Osteoblast (primary cell): Measurements from ENCODE around the gene LAMA1. TPM values are rescaled to one million over a fixed set of nuclear protein-coding genes. Genes with fewer than 3 reads are reported as not detected.

Source experiments
- DNase-seq: peaks from one replicate; pipeline ENCODE4 v3.0.0; 2011; ENCODE audit warnings: low spot score, mixed read lengths; ENCODE audit not compliant: insufficient read length; ENCODE audit errors: missing footprints
- H2AFZ ChIP-seq: 2 replicates; pipeline ENCODE4 v1.6.0; 2011; ENCODE audit warnings: mild to moderate bottlenecking, low read length
- H3K27ac ChIP-seq: 2 replicates; pipeline ENCODE4 v1.5.1; 2011; ENCODE audit warnings: mild to moderate bottlenecking, low read depth, low read length, moderate library complexity
- H3K27me3 ChIP-seq: 2 replicates; pipeline ENCODE4 v1.6.0; 2012; ENCODE audit warnings: mild to moderate bottlenecking, control low read depth, inconsistent platforms, low read length, moderate library complexity; ENCODE audit not compliant: insufficient read depth
- H3K36me3 ChIP-seq: 2 replicates; pipeline ENCODE4 v1.5.1; 2011; ENCODE audit warnings: mild to moderate bottlenecking, low read length, control low read depth, moderate library complexity; ENCODE audit not compliant: insufficient read depth
- H3K4me1 ChIP-seq: 2 replicates; pipeline ENCODE4 v1.5.1; 2011; ENCODE audit warnings: mild to moderate bottlenecking, low read length, control low read depth, moderate library complexity; ENCODE audit not compliant: insufficient read depth
- H3K4me2 ChIP-seq: 2 replicates; pipeline ENCODE4 v1.6.0; 2011; ENCODE audit warnings: mild to moderate bottlenecking, low read length; ENCODE audit not compliant: insufficient read depth
- H3K4me3 ChIP-seq: fragments of 200-600 bp; sonication (generic); 3 replicates; pipeline ENCODE4 v1.5.1; 2012; ENCODE audit warnings: mild to moderate bottlenecking, low read length, inconsistent platforms; ENCODE audit not compliant: insufficient read depth
- H3K79me2 ChIP-seq: 2 replicates; pipeline ENCODE4 v1.6.0; 2012; ENCODE audit warnings: mild to moderate bottlenecking, low read length, control low read depth, inconsistent platforms; ENCODE audit not compliant: insufficient read depth
- H3K9me3 ChIP-seq: 2 replicates; pipeline ENCODE4 v1.5.1; 2011; ENCODE audit warnings: low read depth, low read length, control low read depth
- H4K20me1 ChIP-seq: 2 replicates; pipeline ENCODE4 v1.6.0; 2012; ENCODE audit warnings: mild to moderate bottlenecking, low read length, control low read depth; ENCODE audit not compliant: insufficient read depth
- CTCF ChIP-seq: IDR thresholded peaks from 2 replicates; pipeline ENCODE4 v1.5.1; 2011; ENCODE audit warnings: mild to moderate bottlenecking, low read depth, low read length, moderate library complexity; ENCODE audit errors: extremely low read depth
- total RNA-seq: library from RNA; depleted of rRNA; stranded (reverse); fragments of >200 nt; gene quantifications from 2 replicates; pipeline ENCODE4 v1.2.3, GENCODE V29; 2012

LAMA1 gene
- total RNA-seq, 1 donor, result 8.3 TPM

DNA sequence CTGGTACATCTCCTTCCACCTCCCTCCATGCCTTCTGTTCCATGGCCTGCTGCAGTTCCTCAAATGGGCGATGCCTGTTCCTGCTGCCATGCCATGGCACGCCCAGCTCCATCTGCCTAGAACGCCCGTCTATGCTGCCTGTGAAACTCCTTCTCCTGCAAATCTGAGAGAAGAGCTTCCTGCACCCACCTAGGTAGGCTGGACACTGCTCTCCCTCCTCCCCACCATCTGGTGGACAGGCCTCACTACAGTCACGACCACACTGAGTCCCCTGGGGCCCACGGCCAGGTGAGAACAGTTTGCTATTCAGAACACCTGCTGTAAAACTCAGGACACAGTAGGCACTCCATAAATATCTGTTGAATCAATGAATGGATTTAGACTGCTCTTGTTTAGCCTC is 92.4 kb downstream of the LAMA1 start:
- no peaks in the 10 kb centered on the region for H3K79me2 ChIP-seq
- H3K27ac ChIP-seq, result no peak overlapping the region
- no peaks in the 10 kb centered on the region for H4K20me1 ChIP-seq
- no peaks in the 10 kb centered on the region for H3K27me3 ChIP-seq
- TF ChIP-seq CTCF, result no peak
- no peak overlapping the region for H3K4me3 ChIP-seq
- DNase-seq, result no peak
- no peak overlapping the region for H2AFZ ChIP-seq
- no peaks in the 10 kb centered on the region for H3K36me3 ChIP-seq
- H3K9me3 ChIP-seq, result no peaks in the 10 kb centered on the region
- H3K4me1 ChIP-seq, result no peaks in the 10 kb centered on the region
- no peak overlapping the region for H3K4me2 ChIP-seq

DNA sequence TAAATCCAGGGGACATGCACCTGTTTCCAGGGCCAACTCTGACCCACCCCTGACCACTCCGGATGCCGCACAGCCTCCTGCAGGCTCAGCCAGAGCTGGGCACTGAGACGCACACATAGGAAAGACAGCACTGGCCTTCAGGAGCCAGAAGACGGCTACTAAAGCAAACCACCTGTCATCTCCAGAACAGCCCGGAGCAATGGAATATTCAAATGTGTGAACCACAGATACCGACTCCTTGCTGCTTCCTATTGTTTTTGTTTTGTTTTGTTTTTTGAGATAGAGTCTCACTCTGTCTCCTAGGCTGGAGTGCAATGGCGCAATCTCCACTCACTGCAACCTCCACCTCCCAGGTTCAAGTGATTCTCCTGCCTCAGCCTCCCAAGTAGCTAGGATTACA is 94.0 kb downstream of the LAMA1 start:
- no peaks in the 10 kb centered on the region for H3K9me3 ChIP-seq
- H3K4me2 ChIP-seq, result no peak overlapping the region
- no peaks in the 10 kb centered on the region for H3K4me1 ChIP-seq
- no peaks in the 10 kb centered on the region for H3K27me3 ChIP-seq
- no peak overlapping the region for H3K4me3 ChIP-seq
- H3K36me3 ChIP-seq, result no peaks in the 10 kb centered on the region
- H4K20me1 ChIP-seq, result no peaks in the 10 kb centered on the region
- H2AFZ ChIP-seq, result no peak overlapping the region
- H3K79me2 ChIP-seq, result no peaks in the 10 kb centered on the region
- no peak overlapping the region for H3K27ac ChIP-seq
- TF ChIP-seq CTCF, result no peak
- no peak for DNase-seq

GRCh38 chr18:7023063-7023580 is 94.5 kb downstream of the LAMA1 start:
- H3K27ac ChIP-seq, result no peak overlapping the region
- H3K27me3 ChIP-seq, result no peaks in the 10 kb centered on the region
- no peaks in the 10 kb centered on the region for H3K79me2 ChIP-seq
- no peaks in the 10 kb centered on the region for H3K9me3 ChIP-seq
- no peak overlapping the region for H2AFZ ChIP-seq
- no peak for DNase-seq
- no peaks in the 10 kb centered on the region for H4K20me1 ChIP-seq
- no peaks in the 10 kb centered on the region for H3K36me3 ChIP-seq
- TF ChIP-seq CTCF, result no peak
- no peak overlapping the region for H3K4me3 ChIP-seq
- no peak overlapping the region for H3K4me2 ChIP-seq
- H3K4me1 ChIP-seq, result no peaks in the 10 kb centered on the region

DNA sequence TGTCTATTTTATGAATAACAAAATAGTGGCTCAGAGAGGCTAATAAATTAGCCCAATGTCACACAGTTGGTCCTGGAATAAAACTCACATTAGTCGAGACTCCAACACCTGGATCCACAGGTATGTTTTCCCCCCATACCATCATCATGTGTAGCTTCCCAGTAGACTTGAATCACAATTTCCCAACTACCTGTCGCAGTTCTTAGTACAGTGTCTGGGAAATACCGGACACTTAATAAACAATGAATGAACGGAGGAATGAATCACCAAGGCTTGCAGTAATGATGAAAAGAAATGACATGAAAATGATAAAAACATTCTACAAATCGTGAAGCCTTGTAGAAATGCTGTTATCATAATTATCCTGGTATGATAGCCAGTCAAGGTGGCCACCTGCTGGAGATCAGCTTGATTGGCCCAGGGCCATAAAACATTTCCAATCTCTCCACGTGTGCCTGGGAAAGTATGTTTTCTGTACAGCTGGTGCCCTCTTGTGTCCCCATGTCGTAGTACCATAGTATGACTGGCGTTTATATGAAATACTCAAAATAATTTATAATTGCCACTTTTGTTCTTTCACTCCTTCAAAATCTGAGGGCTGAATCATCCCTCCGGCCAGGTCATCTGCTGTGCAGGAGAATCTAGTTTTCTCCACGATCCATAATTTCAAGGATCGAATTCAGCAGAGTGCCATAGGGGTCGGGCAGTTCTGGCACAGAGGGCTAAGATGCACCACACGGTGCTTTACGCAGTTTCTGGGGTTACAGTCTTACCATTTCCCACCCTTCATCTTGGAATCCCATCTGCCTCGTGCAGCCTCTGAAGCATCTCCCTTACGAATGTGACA is 95.4 kb downstream of the LAMA1 start:
- H3K9me3 ChIP-seq, result no peaks in the 10 kb centered on the region
- no peaks in the 10 kb centered on the region for H3K4me1 ChIP-seq
- peak; percentile 30 for TF ChIP-seq CTCF
- H3K27ac ChIP-seq, result no peak overlapping the region
- H3K27me3 ChIP-seq, result no peaks in the 10 kb centered on the region
- H4K20me1 ChIP-seq, result no peaks in the 10 kb centered on the region
- H3K79me2 ChIP-seq, result no peaks in the 10 kb centered on the region
- H3K4me2 ChIP-seq, result no peak overlapping the region
- DNase-seq, result no peak
- H3K36me3 ChIP-seq, result no peaks in the 10 kb centered on the region
- no peak overlapping the region for H3K4me3 ChIP-seq
- no peak overlapping the region for H2AFZ ChIP-seq
